NAMALWA (cell line): ENCODE data around the gene C3orf85.
"Not testable (repeated sequence)": the region's sequence is repeated elsewhere in the genome, so short reads cannot be mapped to it uniquely, and the experiment has no call there.

Experiments
- DNase-seq: peaks from one replicate; pipeline ENCODE4 v3.0.0-alpha.2; 2015; ENCODE audit warnings: low spot score

C3orf85 gene

DNA sequence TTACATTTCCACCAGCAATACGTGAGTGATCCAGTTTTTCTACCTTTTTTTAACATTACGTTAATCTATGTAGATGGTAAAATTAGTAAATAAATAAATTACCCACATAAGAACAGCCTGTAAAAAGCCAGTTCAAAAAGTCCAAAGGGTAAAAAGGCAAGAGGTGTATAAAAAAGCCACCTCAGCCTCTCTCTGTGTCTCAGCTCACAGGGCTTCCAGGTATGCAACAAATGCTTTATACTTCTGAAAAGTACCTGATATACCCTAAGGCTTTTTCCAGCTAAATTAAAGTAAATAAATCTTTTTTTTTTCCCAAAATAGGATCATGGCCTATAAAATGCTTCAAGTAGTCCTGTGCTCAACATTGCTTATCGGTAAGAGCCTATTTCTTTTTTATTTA, at the start of gene C3orf85:
Gene C3orf85, plus strand, starts transcription at position 197 of the 400 bp plus-strand sequence. Its CDS starts 129 bp downstream, at position 326.
- DNase-seq: no peak

- DNase-seq: no peak
Observed at GRCh38 chr3:109089265-109089664, 47.3 kb upstream of the C3orf85 start.

GRCh38 chr3:109091846-109092245, 44.7 kb upstream of the C3orf85 start:
- DNase-seq: no peak

GRCh38 chr3:109093561-109093960, 43.0 kb upstream of the C3orf85 start:
- no peak for DNase-seq

GRCh38 chr3:109095166-109095565, 41.4 kb upstream of the C3orf85 start:
- no peak for DNase-seq

DNA sequence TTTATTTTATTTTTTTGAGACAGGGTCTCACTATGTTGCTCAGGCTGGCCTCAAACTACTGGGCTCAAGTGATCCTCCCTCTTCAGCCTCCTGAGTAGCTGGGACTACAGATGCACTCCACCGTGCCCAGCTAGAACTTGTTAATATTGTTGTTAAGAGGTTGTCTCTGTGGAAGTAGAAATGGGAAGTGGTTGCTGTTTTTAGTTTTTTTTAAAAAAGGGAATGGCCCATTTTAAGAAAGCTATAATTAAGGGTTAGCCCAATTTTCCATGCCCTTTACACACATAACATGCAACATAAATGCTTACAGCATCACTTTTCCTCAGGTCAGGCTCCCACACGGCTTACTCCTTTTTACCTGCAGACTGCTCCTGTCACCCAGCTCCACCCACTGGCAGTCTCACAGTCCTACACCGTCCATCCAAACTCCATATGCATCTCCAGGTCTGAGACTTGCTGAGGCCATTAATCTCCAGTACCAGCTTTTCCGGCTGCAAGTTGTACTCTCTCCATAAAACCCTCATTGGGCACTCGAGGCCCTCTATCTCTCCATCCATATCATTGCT, 38.4 kb upstream of the C3orf85 start:
- DNase-seq: peak; percentile 18

DNA sequence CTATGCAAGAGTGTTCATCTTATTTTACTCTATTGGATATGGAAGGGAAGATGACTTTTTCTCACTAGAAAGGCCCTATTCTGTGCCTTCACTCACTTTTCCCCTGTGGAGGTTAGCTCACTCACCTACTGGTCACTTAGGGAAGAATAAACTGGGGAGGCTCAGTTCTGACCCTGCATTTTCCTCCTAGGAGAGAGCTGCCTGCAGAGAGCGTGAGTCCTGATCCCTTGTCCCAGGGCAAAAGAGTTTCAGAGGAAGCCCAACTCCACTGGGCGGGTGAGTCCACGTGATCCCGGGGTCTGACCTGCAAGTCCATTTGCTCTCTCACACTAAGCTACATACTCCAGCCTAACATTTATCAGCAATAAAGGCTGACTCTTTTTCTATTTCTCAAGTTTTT, 26.9 kb upstream of the C3orf85 start:
- no peak for DNase-seq

- DNase-seq: no peak
Observed at GRCh38 chr3:109112946-109113760, 23.4 kb upstream of the C3orf85 start.

DNA sequence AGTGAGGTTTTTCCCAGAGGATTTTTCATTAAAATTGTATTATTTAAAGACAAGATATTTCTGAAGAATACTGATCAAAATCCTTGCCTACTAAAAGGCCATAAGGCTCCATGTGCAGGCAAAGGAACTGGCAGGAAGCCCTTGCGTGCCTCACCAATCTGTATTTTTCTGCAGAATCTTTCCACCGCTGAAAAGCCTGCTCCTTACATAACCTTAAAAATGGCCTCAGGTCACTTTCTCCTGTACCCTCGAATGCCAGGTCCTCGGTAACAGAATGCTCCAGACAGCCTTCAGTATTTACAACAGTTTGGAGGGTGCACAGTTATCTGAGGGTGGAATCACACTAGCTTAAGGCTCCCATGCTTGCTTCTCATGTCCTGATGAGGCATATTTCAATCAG, 21.8 kb upstream of the C3orf85 start:
- DNase-seq: no peak

DNA sequence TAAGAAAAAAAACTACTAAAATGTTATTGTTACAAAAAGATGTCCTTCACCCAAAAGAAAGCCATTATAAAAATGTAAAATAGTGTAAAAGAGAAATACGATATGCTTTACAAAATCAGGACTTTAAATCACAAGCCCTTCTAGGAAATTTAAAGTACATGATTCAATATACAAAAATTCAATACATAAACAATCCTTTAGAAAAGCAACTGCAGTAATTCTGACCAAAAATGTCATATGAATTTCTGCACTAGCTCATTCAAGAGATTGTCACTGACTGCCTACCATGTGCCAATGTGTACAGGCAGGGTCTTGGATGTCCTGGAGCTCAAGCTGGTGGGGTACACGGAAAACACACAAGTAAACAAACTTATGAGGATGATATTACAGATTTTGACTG, 21.1 kb upstream of the C3orf85 start:
- DNase-seq: no peak

GRCh38 chr3:109116031-109116430, 20.5 kb upstream of the C3orf85 start:
- no peak for DNase-seq

GRCh38 chr3:109117939-109118338, 18.6 kb upstream of the C3orf85 start, which contains the start of gene MORC1:
Gene MORC1, minus strand, starts transcription at chr3:109118134. Its CDS starts 75 bp downstream, at chr3:109118059.
- no peak for DNase-seq

GRCh38 chr3:109118584-109118983, 17.9 kb upstream of the C3orf85 start:
- DNase-seq: no peak

DNA sequence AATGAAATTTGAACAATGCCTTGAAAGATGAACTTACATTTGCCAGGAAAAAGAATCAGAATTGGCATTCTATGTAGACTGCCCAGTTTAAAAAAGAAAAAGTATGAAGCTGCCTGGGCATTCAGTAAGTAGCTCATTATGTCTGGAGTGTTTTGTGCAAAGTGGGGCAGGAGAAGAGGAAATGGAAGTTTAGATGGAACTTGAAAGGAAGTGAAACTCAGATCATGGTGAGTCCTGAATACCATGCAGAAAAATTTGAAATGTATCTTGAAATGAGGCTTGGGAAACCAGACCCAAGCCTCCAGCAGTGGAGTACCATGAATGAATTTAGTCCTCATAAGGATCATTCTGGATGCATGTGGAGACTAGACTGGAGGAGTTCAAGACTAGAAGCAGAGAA, 13.8 kb upstream of the C3orf85 start:
- no peak for DNase-seq

GRCh38 chr3:109125902-109126301, 10.6 kb upstream of the C3orf85 start:
- DNase-seq: no peak

GRCh38 chr3:109127553-109127952, 9.0 kb upstream of the C3orf85 start:
- DNase-seq: no peak

DNA sequence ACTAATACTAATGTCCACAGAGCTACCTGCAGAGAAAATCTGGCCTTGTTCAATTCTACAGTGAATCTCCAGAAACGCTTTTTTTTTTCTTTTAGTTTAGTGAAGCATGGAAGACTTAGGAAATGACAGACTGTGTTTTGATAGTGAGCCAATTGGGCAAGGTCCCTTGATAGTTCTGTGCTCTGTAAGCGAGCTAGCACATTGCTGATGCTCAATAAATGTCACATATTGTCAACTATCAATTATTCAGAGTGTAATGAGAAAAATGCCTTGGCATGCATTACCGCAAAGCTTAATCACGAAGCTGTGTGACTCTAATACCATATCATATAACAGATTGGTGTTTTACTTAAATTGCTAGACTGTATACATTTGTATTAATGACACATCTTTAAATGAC, 5.2 kb upstream of the C3orf85 start:
- DNase-seq: no peak

GRCh38 chr3:109132801-109133473, 3.6 kb upstream of the C3orf85 start:
- no peak for DNase-seq

DNA sequence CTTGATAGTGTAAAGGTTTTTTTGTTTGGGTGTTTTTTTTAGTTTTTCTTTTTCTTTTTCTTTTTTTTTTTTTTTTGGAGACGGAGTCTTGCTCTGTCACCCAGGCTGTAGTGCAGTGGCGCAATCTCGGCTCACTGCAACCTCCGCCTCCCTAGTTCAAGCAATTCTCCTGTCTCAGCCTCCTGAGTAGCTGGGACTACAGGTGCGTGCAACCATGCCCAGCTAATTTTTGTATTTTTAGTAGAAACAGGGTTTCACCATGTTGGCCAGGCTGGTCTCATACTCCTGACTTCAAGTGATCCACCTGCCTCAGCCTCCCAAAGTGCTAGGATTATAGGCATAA, 3.1 kb upstream of the C3orf85 start:
- not testable (repeated sequence) for DNase-seq

- no peak for DNase-seq
Observed at GRCh38 chr3:109137761-109138160, 1.2 kb downstream of the C3orf85 start.

DNA sequence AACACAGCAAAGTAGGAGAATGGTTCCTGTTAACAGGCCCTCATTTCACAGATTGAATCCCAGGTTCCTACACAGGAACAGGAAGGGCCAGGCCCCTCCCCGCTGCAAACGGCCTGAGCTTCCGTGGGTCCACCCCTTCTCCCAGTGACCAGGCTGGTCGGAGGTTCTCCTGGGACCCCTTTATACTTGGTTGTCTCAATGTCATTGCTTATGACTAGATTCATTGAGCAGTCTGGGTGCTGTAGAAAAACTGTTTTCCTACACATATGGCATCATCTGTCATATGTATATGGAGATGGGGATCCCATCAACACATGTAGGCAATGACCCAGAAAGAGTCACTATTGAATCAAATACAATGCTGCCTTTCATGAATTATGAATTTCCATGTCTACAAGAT, 3.8 kb downstream of the C3orf85 start:
- no peak for DNase-seq

DNA sequence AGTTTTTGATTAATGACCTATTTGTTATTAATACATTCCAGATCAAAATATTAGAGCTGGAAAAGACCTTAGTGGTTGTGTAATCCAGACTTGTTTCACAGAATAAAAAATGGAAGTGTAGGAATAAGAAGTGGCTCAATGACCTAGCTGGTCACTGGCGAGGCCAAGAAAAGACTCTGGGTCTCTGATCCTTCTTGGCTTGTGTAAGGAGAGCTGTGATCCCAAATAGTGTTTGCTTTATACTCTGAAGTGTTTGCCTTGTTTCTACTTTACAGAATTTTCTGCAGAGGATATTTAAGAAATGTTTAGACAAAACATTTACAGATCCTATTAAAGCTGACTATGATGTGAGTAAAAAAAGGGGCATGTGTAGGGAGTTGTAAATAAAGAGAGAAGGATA, 7.1 kb downstream of the C3orf85 start:
- DNase-seq: no peak

DNA sequence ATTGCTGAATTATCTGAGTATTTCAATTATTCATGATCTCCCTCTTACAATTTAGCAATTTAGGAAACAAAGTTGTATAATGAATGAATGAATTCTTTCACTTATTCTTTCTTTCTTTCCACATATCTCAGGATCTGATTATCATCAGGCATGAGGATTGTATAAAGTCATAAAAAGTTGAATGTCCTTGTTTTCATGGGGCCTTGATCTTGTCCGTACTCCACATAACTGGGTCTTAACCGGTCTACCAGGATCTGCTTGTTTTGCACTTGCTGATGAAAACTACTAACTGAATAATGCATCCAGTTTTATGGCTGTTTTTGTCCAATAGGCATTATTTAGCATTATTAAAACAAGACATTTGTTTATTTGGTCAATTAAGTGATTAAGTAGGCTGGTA, 12.6 kb downstream of the C3orf85 start:
- DNase-seq: no peak
